HL-60 (cell line): ENCODE results near the gene GOLGA3.

Experiments
- TF ChIP-seq, protein P1 (sequence below): IDR thresholded peaks from one replicate; pipeline ENCODE4 v1.5.1; 2011; ENCODE audit warnings: low read length, control low read depth, inconsistent platforms; ENCODE audit not compliant: insufficient read depth
- TF ChIP-seq, protein P2 (sequence below): IDR thresholded peaks from 2 replicates; pipeline ENCODE4 v1.6.1; 2012; ENCODE audit warnings: low read depth; ENCODE audit not compliant: insufficient replicate concordance

DNA sequence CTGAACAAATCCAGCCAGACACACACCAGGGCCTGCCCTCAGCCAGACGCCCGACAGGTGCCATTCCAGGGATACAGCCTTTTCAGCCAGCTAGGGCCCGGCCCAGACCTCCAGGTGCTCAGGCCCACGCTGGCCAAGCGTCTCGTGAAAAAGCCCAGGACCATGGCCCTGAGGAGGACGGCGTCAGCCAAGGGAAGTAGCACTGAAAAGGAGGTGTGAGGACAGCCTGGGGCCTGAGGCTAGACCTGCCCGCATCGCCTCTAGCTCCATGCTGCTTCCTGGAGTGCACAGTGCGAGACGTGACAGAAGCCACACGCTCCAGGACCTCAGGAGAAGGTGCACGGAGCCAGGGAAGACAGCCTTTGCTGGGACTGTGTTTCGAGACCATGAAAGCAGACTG is 29.8 kb downstream of the GOLGA3 start:
- TF ChIP-seq, protein P1, sequence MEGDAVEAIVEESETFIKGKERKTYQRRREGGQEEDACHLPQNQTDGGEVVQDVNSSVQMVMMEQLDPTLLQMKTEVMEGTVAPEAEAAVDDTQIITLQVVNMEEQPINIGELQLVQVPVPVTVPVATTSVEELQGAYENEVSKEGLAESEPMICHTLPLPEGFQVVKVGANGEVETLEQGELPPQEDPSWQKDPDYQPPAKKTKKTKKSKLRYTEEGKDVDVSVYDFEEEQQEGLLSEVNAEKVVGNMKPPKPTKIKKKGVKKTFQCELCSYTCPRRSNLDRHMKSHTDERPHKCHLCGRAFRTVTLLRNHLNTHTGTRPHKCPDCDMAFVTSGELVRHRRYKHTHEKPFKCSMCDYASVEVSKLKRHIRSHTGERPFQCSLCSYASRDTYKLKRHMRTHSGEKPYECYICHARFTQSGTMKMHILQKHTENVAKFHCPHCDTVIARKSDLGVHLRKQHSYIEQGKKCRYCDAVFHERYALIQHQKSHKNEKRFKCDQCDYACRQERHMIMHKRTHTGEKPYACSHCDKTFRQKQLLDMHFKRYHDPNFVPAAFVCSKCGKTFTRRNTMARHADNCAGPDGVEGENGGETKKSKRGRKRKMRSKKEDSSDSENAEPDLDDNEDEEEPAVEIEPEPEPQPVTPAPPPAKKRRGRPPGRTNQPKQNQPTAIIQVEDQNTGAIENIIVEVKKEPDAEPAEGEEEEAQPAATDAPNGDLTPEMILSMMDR: no peak
- TF ChIP-seq, protein P2, sequence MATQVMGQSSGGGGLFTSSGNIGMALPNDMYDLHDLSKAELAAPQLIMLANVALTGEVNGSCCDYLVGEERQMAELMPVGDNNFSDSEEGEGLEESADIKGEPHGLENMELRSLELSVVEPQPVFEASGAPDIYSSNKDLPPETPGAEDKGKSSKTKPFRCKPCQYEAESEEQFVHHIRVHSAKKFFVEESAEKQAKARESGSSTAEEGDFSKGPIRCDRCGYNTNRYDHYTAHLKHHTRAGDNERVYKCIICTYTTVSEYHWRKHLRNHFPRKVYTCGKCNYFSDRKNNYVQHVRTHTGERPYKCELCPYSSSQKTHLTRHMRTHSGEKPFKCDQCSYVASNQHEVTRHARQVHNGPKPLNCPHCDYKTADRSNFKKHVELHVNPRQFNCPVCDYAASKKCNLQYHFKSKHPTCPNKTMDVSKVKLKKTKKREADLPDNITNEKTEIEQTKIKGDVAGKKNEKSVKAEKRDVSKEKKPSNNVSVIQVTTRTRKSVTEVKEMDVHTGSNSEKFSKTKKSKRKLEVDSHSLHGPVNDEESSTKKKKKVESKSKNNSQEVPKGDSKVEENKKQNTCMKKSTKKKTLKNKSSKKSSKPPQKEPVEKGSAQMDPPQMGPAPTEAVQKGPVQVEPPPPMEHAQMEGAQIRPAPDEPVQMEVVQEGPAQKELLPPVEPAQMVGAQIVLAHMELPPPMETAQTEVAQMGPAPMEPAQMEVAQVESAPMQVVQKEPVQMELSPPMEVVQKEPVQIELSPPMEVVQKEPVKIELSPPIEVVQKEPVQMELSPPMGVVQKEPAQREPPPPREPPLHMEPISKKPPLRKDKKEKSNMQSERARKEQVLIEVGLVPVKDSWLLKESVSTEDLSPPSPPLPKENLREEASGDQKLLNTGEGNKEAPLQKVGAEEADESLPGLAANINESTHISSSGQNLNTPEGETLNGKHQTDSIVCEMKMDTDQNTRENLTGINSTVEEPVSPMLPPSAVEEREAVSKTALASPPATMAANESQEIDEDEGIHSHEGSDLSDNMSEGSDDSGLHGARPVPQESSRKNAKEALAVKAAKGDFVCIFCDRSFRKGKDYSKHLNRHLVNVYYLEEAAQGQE: no peak
